ENCODE data around the gene STXBP6.

- TF ChIP-seq POLR2A (IDR thresholded peaks at IDR 0.05; ENCODE audit: low read depth, low read length) = no peak
- no peak for TF ChIP-seq TAF1 (IDR thresholded peaks at IDR 0.05; ENCODE audit: borderline replicate concordance, low read depth, low read length)
Measured at GRCh38 chr14:24880689-24881088, 169.3 kb downstream of the STXBP6 start.

Measured in GM12892 (cell line).